T-helper 1 cell treated with Interleukin-12 subunit alpha and Interleukin-12 subunit beta and Interleukin-4 antibody, amounts not matched to agents 30 μg/mL and 1 μg/mL, for 36 hours (primary cell): Measurements from ENCODE around the gene MYCL.
"Not testable (repeated sequence)": the region's sequence is repeated elsewhere in the genome, so short reads cannot be mapped to it uniquely, and the experiment has no call there.

Experiments
- H3K27ac Mint-ChIP-seq: one replicate; pipeline ENCODE4 v1.8.0; 2021; ENCODE audit warnings: mild to moderate bottlenecking, mixed read lengths
- H3K27me3 Mint-ChIP-seq: one replicate; pipeline ENCODE4 v1.8.0; 2021; ENCODE audit warnings: low read depth, mixed read lengths
- H3K36me3 Mint-ChIP-seq: one replicate; pipeline ENCODE4 v1.8.0; 2021; ENCODE audit warnings: low read depth, mixed read lengths
- H3K4me1 Mint-ChIP-seq: one replicate; pipeline ENCODE4 v1.8.0; 2021; ENCODE audit warnings: low read depth, mixed read lengths
- H3K4me3 Mint-ChIP-seq: one replicate; pipeline ENCODE4 v1.8.0; 2021; ENCODE audit warnings: mild to moderate bottlenecking, moderate library complexity, mixed read lengths
- H3K9me3 Mint-ChIP-seq: one replicate; pipeline ENCODE4 v1.8.0; 2021; ENCODE audit warnings: mixed read lengths

MYCL gene

GRCh38 chr1:39886757-39887231 lies 14.9 kb downstream of the MYCL start:
- Mint-ChIP-seq H3K4me3 (no peak overlapping the region), H3K27ac (no peak overlapping the region), H3K9me3 (no peaks in the 10 kb centered on the region), H3K27me3 (peaks cover 14% of the 10 kb centered on the region), H3K4me1 (peaks cover 13% of the 10 kb centered on the region), H3K36me3 (no peaks in the 10 kb centered on the region)

GRCh38 chr1:39885516-39885915 lies 16.2 kb downstream of the MYCL start:
- H3K27me3 Mint-ChIP-seq = peaks cover 4% of the 10 kb centered on the region
- H3K27ac Mint-ChIP-seq = no peak overlapping the region
- H3K4me1 Mint-ChIP-seq = peaks cover 20% of the 10 kb centered on the region
- H3K4me3 Mint-ChIP-seq = no peak overlapping the region
- no peaks in the 10 kb centered on the region for H3K9me3 Mint-ChIP-seq
- H3K36me3 Mint-ChIP-seq = peaks cover 3% of the 10 kb centered on the region

GRCh38 chr1:39882152-39882551 lies 19.6 kb downstream of the MYCL start:
- Mint-ChIP-seq H3K27ac (no peak overlapping the region), H3K4me1 (peaks cover 22% of the 10 kb centered on the region), H3K36me3 (peaks cover 6% of the 10 kb centered on the region), H3K27me3 (no peaks in the 10 kb centered on the region), H3K4me3 (peak overlapping the region; percentile 92), H3K9me3 (no peaks in the 10 kb centered on the region)

GRCh38 chr1:39877980-39878956 lies 23.4 kb downstream of the MYCL start:
- Mint-ChIP-seq H3K9me3 (no peaks in the 10 kb centered on the region), H3K36me3 (peaks cover 8% of the 10 kb centered on the region), H3K4me1 (peaks cover 29% of the 10 kb centered on the region), H3K27ac (no peak overlapping the region), H3K27me3 (no peaks in the 10 kb centered on the region), H3K4me3 (no peak overlapping the region)

- Mint-ChIP-seq H3K4me3 (no peak overlapping the region), H3K9me3 (no peaks in the 10 kb centered on the region), H3K36me3 (peaks cover 12% of the 10 kb centered on the region), H3K27ac (no peak overlapping the region), H3K4me1 (peaks cover 29% of the 10 kb centered on the region), H3K27me3 (no peaks in the 10 kb centered on the region)
Observed at GRCh38 chr1:39877231-39877778, 24.4 kb downstream of the MYCL start.

- H3K4me1 Mint-ChIP-seq = peaks cover 18% of the 10 kb centered on the region
- H3K4me3 Mint-ChIP-seq = no peak overlapping the region
- no peaks in the 10 kb centered on the region for H3K9me3 Mint-ChIP-seq
- no peaks in the 10 kb centered on the region for H3K27me3 Mint-ChIP-seq
- no peak overlapping the region for H3K27ac Mint-ChIP-seq
- peaks cover 9% of the 10 kb centered on the region for H3K36me3 Mint-ChIP-seq
Observed at GRCh38 chr1:39876144-39876543, 25.6 kb downstream of the MYCL start.

GRCh38 chr1:39872698-39873097 lies 29.0 kb downstream of the MYCL start:
- H3K9me3 Mint-ChIP-seq = no peaks in the 10 kb centered on the region
- H3K36me3 Mint-ChIP-seq = peaks cover 10% of the 10 kb centered on the region
- H3K4me3 Mint-ChIP-seq = no peak overlapping the region
- no peaks in the 10 kb centered on the region for H3K27me3 Mint-ChIP-seq
- peaks cover 14% of the 10 kb centered on the region for H3K4me1 Mint-ChIP-seq
- no peak overlapping the region for H3K27ac Mint-ChIP-seq

- Mint-ChIP-seq H3K4me3 (no peak overlapping the region), H3K36me3 (peaks cover 7% of the 10 kb centered on the region), H3K27me3 (no peaks in the 10 kb centered on the region), H3K9me3 (no peaks in the 10 kb centered on the region), H3K27ac (no peak overlapping the region), H3K4me1 (peaks cover 12% of the 10 kb centered on the region)
Observed at GRCh38 chr1:39871796-39872195, 29.9 kb downstream of the MYCL start.

- not testable (repeated sequence) for H3K4me3 Mint-ChIP-seq, H3K27me3 Mint-ChIP-seq, H3K27ac Mint-ChIP-seq, H3K36me3 Mint-ChIP-seq, H3K9me3 Mint-ChIP-seq
- H3K4me1 Mint-ChIP-seq = peaks cover 12% of the 10 kb centered on the region
Observed at GRCh38 chr1:39871043-39871442, 30.7 kb downstream of the MYCL start.

GRCh38 chr1:39869538-39870112 lies 32.1 kb downstream of the MYCL start:
- not testable (repeated sequence) for H3K27me3 Mint-ChIP-seq, H3K36me3 Mint-ChIP-seq, H3K4me3 Mint-ChIP-seq, H3K27ac Mint-ChIP-seq, H3K9me3 Mint-ChIP-seq
- peaks cover 10% of the 10 kb centered on the region for H3K4me1 Mint-ChIP-seq

- Mint-ChIP-seq H3K27ac (no peak overlapping the region), H3K27me3 (no peaks in the 10 kb centered on the region), H3K4me1 (peaks cover 3% of the 10 kb centered on the region), H3K4me3 (no peak overlapping the region), H3K9me3 (no peaks in the 10 kb centered on the region), H3K36me3 (peaks cover 8% of the 10 kb centered on the region)
Observed at GRCh38 chr1:39866767-39867166, 35.0 kb downstream of the MYCL start.

GRCh38 chr1:39865762-39866161 lies 36.0 kb downstream of the MYCL start:
- Mint-ChIP-seq H3K9me3 (no peaks in the 10 kb centered on the region), H3K4me1 (peaks cover 6% of the 10 kb centered on the region), H3K27ac (no peak overlapping the region), H3K36me3 (peaks cover 12% of the 10 kb centered on the region), H3K4me3 (no peak overlapping the region), H3K27me3 (no peaks in the 10 kb centered on the region)

- H3K9me3 Mint-ChIP-seq = no peaks in the 10 kb centered on the region
- no peak overlapping the region for H3K27ac Mint-ChIP-seq
- H3K4me1 Mint-ChIP-seq = peaks cover 12% of the 10 kb centered on the region
Observed at GRCh38 chr1:39863177-39863576, 38.5 kb downstream of the MYCL start.

GRCh38 chr1:39861003-39861402 lies 40.7 kb downstream of the MYCL start:
- Mint-ChIP-seq H3K27ac (no peak overlapping the region), H3K36me3 (peaks cover 8% of the 10 kb centered on the region), H3K27me3 (no peaks in the 10 kb centered on the region), H3K9me3 (no peaks in the 10 kb centered on the region), H3K4me3 (no peak overlapping the region), H3K4me1 (peaks cover 12% of the 10 kb centered on the region)

More at GRCh38 chr1:39863177-39863576, 38.5 kb downstream of the MYCL start:
- peaks cover 8% of the 10 kb centered on the region for H3K36me3 Mint-ChIP-seq
- H3K27me3 Mint-ChIP-seq = no peaks in the 10 kb centered on the region
- H3K4me3 Mint-ChIP-seq = no peak overlapping the region
